ENCODE data around the gene DAPK2. TPM values are rescaled to one million over a fixed set of nuclear protein-coding genes. Genes with fewer than 3 reads are reported as not detected.

DAPK2 gene
- total RNA-seq, 1 experiment from 2014 or later, result 1.4 TPM

DNA sequence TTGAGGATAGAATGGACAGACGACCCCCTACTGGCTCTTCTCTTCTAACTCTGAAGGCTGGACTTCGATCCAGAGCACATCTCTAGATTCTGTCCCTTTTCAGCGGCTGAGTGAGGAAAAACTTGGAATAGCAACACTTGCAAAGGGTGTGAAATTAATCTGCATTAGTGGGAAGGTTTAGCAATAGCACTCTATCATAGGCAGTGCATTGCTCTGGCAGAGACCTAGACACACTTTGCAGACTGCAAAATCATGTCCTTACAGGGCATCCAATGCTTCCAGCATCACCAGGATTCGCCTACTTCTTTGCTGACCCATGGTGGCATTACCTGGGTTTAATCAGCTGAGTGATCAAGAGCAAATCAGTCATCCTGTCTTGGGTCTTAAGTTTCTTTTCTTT, 43.1 kb downstream of the DAPK2 start:
- H3K4me2 ChIP-seq (ENCODE audit: low read length), result no peak overlapping the region
- no peaks in the 10 kb centered on the region for H3F3A ChIP-seq (ENCODE audit: low read length, unreplicated experiment)
- no peaks in the 10 kb centered on the region for H3K36me3 ChIP-seq (ENCODE audit: low read depth, low read length)
- no peaks in the 10 kb centered on the region for H3K9me3 ChIP-seq (ENCODE audit: low read length)
- no peak for ATAC-seq
- H3K27ac ChIP-seq (ENCODE audit: low read length), result no peak overlapping the region
- DNase-seq, result no peak
- POLR2A ChIA-PET (ENCODE audit: unreplicated experiment), result no interaction called here
- no TSS peak for BruUV-seq (replicated peaks)
- H3K4me3 ChIP-seq (ENCODE audit: low read length), result no peak overlapping the region
- no peaks in the 10 kb centered on the region for H3K9me2 ChIP-seq (replicated peaks; ENCODE audit: low read length)
- H3K4me1 ChIP-seq (ENCODE audit: insufficient read depth, low read length), result peaks cover 15% of the 10 kb centered on the region
- TF ChIP-seq EZH2phosphoT487 (IDR thresholded peaks at IDR 0.05; ENCODE audit: borderline replicate concordance, low read length), result no peak
- TF ChIP-seq, protein P1, sequence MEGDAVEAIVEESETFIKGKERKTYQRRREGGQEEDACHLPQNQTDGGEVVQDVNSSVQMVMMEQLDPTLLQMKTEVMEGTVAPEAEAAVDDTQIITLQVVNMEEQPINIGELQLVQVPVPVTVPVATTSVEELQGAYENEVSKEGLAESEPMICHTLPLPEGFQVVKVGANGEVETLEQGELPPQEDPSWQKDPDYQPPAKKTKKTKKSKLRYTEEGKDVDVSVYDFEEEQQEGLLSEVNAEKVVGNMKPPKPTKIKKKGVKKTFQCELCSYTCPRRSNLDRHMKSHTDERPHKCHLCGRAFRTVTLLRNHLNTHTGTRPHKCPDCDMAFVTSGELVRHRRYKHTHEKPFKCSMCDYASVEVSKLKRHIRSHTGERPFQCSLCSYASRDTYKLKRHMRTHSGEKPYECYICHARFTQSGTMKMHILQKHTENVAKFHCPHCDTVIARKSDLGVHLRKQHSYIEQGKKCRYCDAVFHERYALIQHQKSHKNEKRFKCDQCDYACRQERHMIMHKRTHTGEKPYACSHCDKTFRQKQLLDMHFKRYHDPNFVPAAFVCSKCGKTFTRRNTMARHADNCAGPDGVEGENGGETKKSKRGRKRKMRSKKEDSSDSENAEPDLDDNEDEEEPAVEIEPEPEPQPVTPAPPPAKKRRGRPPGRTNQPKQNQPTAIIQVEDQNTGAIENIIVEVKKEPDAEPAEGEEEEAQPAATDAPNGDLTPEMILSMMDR (conservative IDR thresholded peaks at IDR 0.05; ENCODE audit: low read depth, low read length), result no peak
- TF ChIP-seq EZH2 (IDR thresholded peaks at IDR 0.05; ENCODE audit: low read length, unreplicated experiment), result no peak
- H3K27me3 ChIP-seq (ENCODE audit: low read length), result no peaks in the 10 kb centered on the region
- H2AFZ ChIP-seq (ENCODE audit: low read length), result no peak overlapping the region
- H3K79me2 ChIP-seq (ENCODE audit: low read length), result no peaks in the 10 kb centered on the region
- intact Hi-C loops (cut with micrococcal nuclease), result no loop called here
- no peak overlapping the region for H3K9ac ChIP-seq (ENCODE audit: low read length)
- CTCF ChIA-PET, result no interaction called here
- no peaks in the 10 kb centered on the region for H4K20me1 ChIP-seq (ENCODE audit: low read length)

DNA sequence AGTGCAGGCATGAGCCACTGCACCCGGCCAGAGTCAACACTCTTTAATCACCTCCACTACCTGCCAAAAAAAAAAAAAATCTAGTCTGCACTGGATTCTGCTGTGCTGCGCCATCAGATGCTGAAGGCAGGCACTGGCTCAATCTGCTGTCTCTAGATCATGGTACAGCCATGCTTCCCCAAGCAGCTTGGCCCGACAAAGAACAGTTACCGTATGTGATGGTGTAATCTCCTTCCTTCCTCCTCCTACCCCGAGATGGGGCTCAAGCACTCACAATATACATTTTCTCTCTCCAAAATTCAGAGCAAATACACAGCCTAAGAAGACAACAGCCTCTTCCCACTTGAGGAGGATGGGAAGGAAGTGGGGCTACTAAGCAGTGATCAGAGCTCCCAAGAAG, 45.1 kb downstream of the DAPK2 start:
- no TSS peak for BruUV-seq (replicated peaks)
- DNase-seq (no peak), ATAC-seq (no peak)
- no peaks in the 10 kb centered on the region for H3K36me3 ChIP-seq (ENCODE audit: low read depth, low read length)
- intact Hi-C loops (cut with micrococcal nuclease), result no loop called here
- H4K20me1 ChIP-seq (ENCODE audit: low read length), result no peaks in the 10 kb centered on the region
- H3F3A ChIP-seq (ENCODE audit: low read length, unreplicated experiment), result no peaks in the 10 kb centered on the region
- no peaks in the 10 kb centered on the region for H3K9me3 ChIP-seq (ENCODE audit: low read length)
- no peaks in the 10 kb centered on the region for H3K9me2 ChIP-seq (replicated peaks; ENCODE audit: low read length)
- no peak overlapping the region for H3K9ac ChIP-seq (ENCODE audit: low read length)
- no peak overlapping the region for H3K27ac ChIP-seq (ENCODE audit: low read length)
- H3K4me2 ChIP-seq (ENCODE audit: low read length), result no peak overlapping the region
- POLR2A ChIA-PET (ENCODE audit: unreplicated experiment), result no interaction called here
- H2AFZ ChIP-seq (ENCODE audit: low read length), result no peak overlapping the region
- H3K4me3 ChIP-seq (ENCODE audit: low read length), result no peak overlapping the region
- H3K27me3 ChIP-seq (ENCODE audit: low read length), result no peaks in the 10 kb centered on the region
- CTCF ChIA-PET, result no interaction called here
- H3K4me1 ChIP-seq (ENCODE audit: insufficient read depth, low read length), result peaks cover 15% of the 10 kb centered on the region
- no peak for TF ChIP-seq EZH2phosphoT487 (IDR thresholded peaks at IDR 0.05; ENCODE audit: borderline replicate concordance, low read length)
- TF ChIP-seq, protein P1 (conservative IDR thresholded peaks at IDR 0.05; ENCODE audit: low read depth, low read length), result no peak
- no peaks in the 10 kb centered on the region for H3K79me2 ChIP-seq (ENCODE audit: low read length)

- Histone ChIP-seq H3K9me2 (replicated peaks; ENCODE audit: low read length) (no peaks in the 10 kb centered on the region), H3K4me3 (ENCODE audit: low read length) (no peak overlapping the region), H3K27ac (ENCODE audit: low read length) (no peak overlapping the region), H3K4me1 (ENCODE audit: insufficient read depth, low read length) (peaks cover 15% of the 10 kb centered on the region), H3K79me2 (ENCODE audit: low read length) (no peaks in the 10 kb centered on the region), H2AFZ (ENCODE audit: low read length) (no peak overlapping the region), H3K4me2 (ENCODE audit: low read length) (no peak overlapping the region), H3K9me3 (ENCODE audit: low read length) (no peaks in the 10 kb centered on the region), H3F3A (ENCODE audit: low read length, unreplicated experiment) (no peaks in the 10 kb centered on the region), H3K9ac (ENCODE audit: low read length) (no peak overlapping the region), H3K27me3 (ENCODE audit: low read length) (no peaks in the 10 kb centered on the region), H4K20me1 (ENCODE audit: low read length) (no peaks in the 10 kb centered on the region), H3K36me3 (ENCODE audit: low read depth, low read length) (no peaks in the 10 kb centered on the region)
- ChIA-PET POLR2A (ENCODE audit: unreplicated experiment) (no interaction called here), CTCF (no interaction called here)
- intact Hi-C loops (cut with micrococcal nuclease), result no loop called here
- TF ChIP-seq, protein P1 (conservative IDR thresholded peaks at IDR 0.05; ENCODE audit: low read depth, low read length), result no peak
- TF ChIP-seq EZH2phosphoT487 (IDR thresholded peaks at IDR 0.05; ENCODE audit: borderline replicate concordance, low read length) (no peak), EZH2 (IDR thresholded peaks at IDR 0.05; ENCODE audit: low read length, unreplicated experiment) (no peak)
- BruUV-seq (replicated peaks), result no TSS peak
- ATAC-seq (no peak), DNase-seq (no peak)
Measured at GRCh38 chr15:64000183-64000951, 45.9 kb downstream of the DAPK2 start.
